MCF 10A (cell line): ENCODE data around the gene PRICKLE4. TPM values are rescaled to one million over a fixed set of nuclear protein-coding genes. Genes with fewer than 3 reads are reported as not detected.
A peak's percentile ranks its signal among the peaks of the same experiment; 100 is the strongest.

Source experiments
- BruUV-seq: library from RNA; stranded (reverse); fragments of 400-500 nt; replicated peaks from 2 replicates; lab custom pipeline; 2021; lab: Mats Ljungman, UMichigan
- CTCF ChIA-PET: fragments of 300-600 bp; sonication (Branson Sonifier 250); formaldehyde crosslinking; extraction: SDS; loops from one replicate; lab custom pipeline; 2021; ENCODE audit warnings: antibody characterized with exemption, inconsistent platforms; lab: Yijun Ruan, JAX
- POLR2A ChIA-PET: fragments of 300-600, 350-650 bp; sonication (Branson Sonifier 250); formaldehyde crosslinking; extraction: SDS; loops from one replicate; lab custom pipeline; 2020; ENCODE audit warnings: antibody characterized with exemption, inconsistent platforms; lab: Yijun Ruan, JAX
- DNase-seq: peaks from one replicate; pipeline ENCODE4 v3.0.0-alpha.2; 2018; ENCODE audit not compliant: unreplicated experiment
- H3K27ac Mint-ChIP-seq: one replicate; pipeline ENCODE4 v1.8.0; 2022; ENCODE audit warnings: mild to moderate bottlenecking, low read depth, mixed read lengths; ENCODE audit not compliant: unreplicated experiment
- H3K27me3 Mint-ChIP-seq: one replicate; pipeline ENCODE4 v1.8.0; 2022; ENCODE audit warnings: mixed read lengths; ENCODE audit not compliant: insufficient read depth, unreplicated experiment
- H3K36me3 Mint-ChIP-seq: one replicate; pipeline ENCODE4 v1.8.0; 2022; ENCODE audit warnings: mild to moderate bottlenecking, moderate library complexity, mixed read lengths; ENCODE audit not compliant: insufficient read depth, unreplicated experiment
- H3K4me1 Mint-ChIP-seq: one replicate; pipeline ENCODE4 v1.8.0; 2022; ENCODE audit warnings: mixed read lengths; ENCODE audit not compliant: insufficient read depth, unreplicated experiment
- H3K4me3 Mint-ChIP-seq: one replicate; pipeline ENCODE4 v1.8.0; 2022; ENCODE audit warnings: mild to moderate bottlenecking, moderate library complexity, mixed read lengths; ENCODE audit not compliant: unreplicated experiment
- H3K9me3 Mint-ChIP-seq: one replicate; pipeline ENCODE4 v1.8.0; 2022; ENCODE audit warnings: mixed read lengths; ENCODE audit not compliant: unreplicated experiment
- CTCF ChIP-seq: fragments of 200-600 bp; IDR thresholded peaks from one replicate; pipeline ENCODE4 v1.8.0; 2022; ENCODE audit warnings: antibody characterized with exemption, mild to moderate bottlenecking; ENCODE audit not compliant: unreplicated experiment
- intact Hi-C: fragments of 100-400 bp; cut with micrococcal nuclease; formaldehyde crosslinking; loops from 2 replicates; pipeline ENCODE4 v1.14.1; 2022
- total RNA-seq: library from RNA; stranded (reverse); gene quantifications from 2 replicates; pipeline ENCODE4 v1.2.3, GENCODE V29; 2022

Gene PRICKLE4
- total RNA-seq, 1 experiment from 2014 or later: 0.93 TPM

DNA sequence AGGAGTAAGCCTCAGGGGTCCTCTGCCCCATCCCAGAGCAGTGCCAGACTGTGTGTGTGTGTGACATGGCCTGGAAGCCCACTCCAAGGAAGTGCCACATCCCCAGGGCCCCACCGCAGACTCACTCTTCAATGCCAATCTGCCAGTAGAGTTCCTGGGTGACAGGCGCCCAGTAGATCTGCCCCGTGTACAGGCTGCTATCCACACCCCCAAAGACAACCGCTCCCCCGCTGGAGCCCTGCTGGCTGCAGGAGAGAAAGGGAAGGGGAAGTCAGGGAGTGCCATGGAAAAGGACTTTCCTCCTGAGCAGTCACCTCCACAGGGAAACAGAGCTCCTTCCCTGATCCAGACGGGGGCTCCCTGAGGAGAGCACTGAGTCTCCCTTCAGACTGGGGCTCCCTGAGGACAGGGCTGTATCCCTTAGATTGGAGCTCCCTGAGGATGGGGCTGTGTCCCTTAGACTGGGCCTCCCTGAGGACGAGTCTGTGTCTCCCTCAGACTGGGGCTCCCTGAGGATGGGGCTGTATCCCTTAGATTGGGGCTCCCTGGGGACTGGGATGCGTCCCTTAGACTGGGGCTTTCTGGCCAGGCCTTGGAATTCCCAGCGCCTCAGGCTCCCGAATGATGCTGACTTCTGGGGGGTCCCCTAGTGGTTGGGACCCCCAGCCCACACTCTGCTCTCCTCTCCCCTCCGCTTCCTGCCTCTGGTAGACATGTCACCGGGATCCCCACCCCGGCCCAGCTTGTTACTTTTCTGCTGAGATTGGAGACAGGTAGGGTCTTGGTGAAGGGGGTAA, 40.0 kb upstream of the PRICKLE4 start:
- DNase-seq: no peak
- no TSS peak for BruUV-seq
- H3K27me3 Mint-ChIP-seq: no peaks in the 10 kb centered on the region
- TF ChIP-seq CTCF: no peak
- intact Hi-C loops: no loop called here
- peaks cover 6% of the 10 kb centered on the region for H3K4me1 Mint-ChIP-seq
- ChIA-PET CTCF (interaction anchor here (0.5 to 2.0 kb wide), 2 partner anchors 35 to 136 kb away, joined by 3 to 10 read pairs; no protein-coding TSS in a partner anchor), POLR2A (interaction anchor here (1.0 to 1.5 kb wide), 3 partner anchors 23 to 590 kb away, joined by 3 to 5 read pairs (median 4); no protein-coding TSS in a partner anchor)
- no peak overlapping the region for H3K27ac Mint-ChIP-seq
- no peaks in the 10 kb centered on the region for H3K9me3 Mint-ChIP-seq
- H3K36me3 Mint-ChIP-seq: no peaks in the 10 kb centered on the region
- no peak overlapping the region for H3K4me3 Mint-ChIP-seq

- TF ChIP-seq CTCF: no peak
These were observed 38.7 kb upstream of the PRICKLE4 start for GRCh38 chr6:41741625-41742490.

DNA sequence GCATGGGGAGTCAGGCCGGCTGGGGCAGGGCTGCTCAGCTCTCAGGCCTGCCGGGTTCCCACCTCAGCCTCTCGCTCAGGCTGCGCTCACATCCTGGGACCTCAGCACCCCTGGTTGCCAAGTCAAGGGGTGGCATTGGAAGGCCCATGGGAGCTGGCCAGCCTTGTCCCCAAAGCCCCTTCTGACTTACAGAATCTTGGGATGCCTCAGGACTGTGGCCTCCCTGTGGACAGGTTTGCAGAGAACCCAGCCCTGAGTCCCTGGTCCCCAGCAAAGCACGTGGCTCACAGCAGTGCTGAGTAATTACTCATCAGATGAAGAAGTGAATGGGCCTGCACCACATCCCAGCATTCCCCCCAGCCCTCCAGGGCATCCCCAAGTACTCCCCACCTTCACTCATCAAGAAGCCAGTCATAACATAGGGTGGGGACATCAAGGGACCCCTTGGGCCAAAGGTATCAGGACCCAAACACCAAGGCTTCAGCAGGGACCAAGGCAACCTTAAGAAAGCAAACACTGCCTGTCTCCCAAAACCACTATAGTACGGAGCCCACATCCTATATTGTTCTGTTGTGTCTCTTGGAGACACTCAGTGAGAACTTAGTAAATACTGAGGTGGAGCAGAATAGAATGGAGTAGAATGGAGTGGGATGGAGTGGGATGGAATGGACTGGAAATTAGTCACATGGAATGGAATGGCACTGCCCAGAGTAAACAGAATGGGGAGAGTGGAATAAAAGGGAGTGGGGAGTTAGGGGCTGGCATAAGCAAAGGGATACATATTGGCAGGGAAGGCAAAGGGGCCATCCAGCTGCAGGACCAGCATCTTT, 37.0 kb upstream of the PRICKLE4 start:
- no TSS peak for BruUV-seq
- no peaks in the 10 kb centered on the region for H3K36me3 Mint-ChIP-seq

More at GRCh38 chr6:41741625-41742490, 38.7 kb upstream of the PRICKLE4 start:
- no TSS peak for BruUV-seq
- Mint-ChIP-seq H3K27ac (no peak overlapping the region), H3K9me3 (no peaks in the 10 kb centered on the region), H3K4me3 (no peak overlapping the region), H3K4me1 (peaks cover 6% of the 10 kb centered on the region), H3K36me3 (no peaks in the 10 kb centered on the region), H3K27me3 (no peaks in the 10 kb centered on the region)
- ChIA-PET CTCF (interaction anchor here (0.6 to 2.0 kb wide), 2 partner anchors 34 to 332 kb away, joined by 3 to 10 read pairs; no protein-coding TSS in a partner anchor), POLR2A (interaction anchor here (1.5 kb wide), 1 partner anchor 24 kb away, joined by 5 read pairs; no protein-coding TSS in a partner anchor)
- intact Hi-C loops: no loop called here
- peak; percentile 24 for DNase-seq

More for the DNA sequence above, 37.0 kb upstream of the PRICKLE4 start:
- POLR2A ChIA-PET: no interaction called here
- TF ChIP-seq CTCF: no peak
- peaks cover 16% of the 10 kb centered on the region for H3K4me1 Mint-ChIP-seq
- DNase-seq: no peak
- H3K27ac Mint-ChIP-seq: no peak overlapping the region
- no peaks in the 10 kb centered on the region for H3K9me3 Mint-ChIP-seq
- CTCF ChIA-PET: no interaction called here
- intact Hi-C loops: no loop called here
- no peak overlapping the region for H3K4me3 Mint-ChIP-seq
- no peaks in the 10 kb centered on the region for H3K27me3 Mint-ChIP-seq
